GM10248 (cell line): ENCODE measurements around the gene CDH23.

Experiments
- CTCF ChIA-PET: fragments of 300-600 bp; sonication (Branson Sonifier 250); formaldehyde crosslinking; extraction: SDS; loops from one replicate; lab custom pipeline; 2021; ENCODE audit warnings: antibody characterized with exemption; lab: Yijun Ruan, JAX
- POLR2A ChIA-PET: fragments of 350-650 bp; sonication (Branson Sonifier 250); formaldehyde crosslinking; extraction: SDS; loops from one replicate; lab custom pipeline; 2020; ENCODE audit warnings: antibody characterized with exemption; lab: Yijun Ruan, JAX
- DNase-seq: peaks from one replicate; pipeline ENCODE4 v3.0.0; 2012; ENCODE audit errors: extremely low spot score
- TF ChIP-seq, protein P1 (sequence below): IDR thresholded peaks from 2 replicates; pipeline ENCODE4 v1.5.1; 2012; ENCODE audit warnings: mild to moderate bottlenecking, low read depth; ENCODE audit errors: extremely low read depth, missing control alignments, control extremely low read depth

The CDH23 gene

DNA sequence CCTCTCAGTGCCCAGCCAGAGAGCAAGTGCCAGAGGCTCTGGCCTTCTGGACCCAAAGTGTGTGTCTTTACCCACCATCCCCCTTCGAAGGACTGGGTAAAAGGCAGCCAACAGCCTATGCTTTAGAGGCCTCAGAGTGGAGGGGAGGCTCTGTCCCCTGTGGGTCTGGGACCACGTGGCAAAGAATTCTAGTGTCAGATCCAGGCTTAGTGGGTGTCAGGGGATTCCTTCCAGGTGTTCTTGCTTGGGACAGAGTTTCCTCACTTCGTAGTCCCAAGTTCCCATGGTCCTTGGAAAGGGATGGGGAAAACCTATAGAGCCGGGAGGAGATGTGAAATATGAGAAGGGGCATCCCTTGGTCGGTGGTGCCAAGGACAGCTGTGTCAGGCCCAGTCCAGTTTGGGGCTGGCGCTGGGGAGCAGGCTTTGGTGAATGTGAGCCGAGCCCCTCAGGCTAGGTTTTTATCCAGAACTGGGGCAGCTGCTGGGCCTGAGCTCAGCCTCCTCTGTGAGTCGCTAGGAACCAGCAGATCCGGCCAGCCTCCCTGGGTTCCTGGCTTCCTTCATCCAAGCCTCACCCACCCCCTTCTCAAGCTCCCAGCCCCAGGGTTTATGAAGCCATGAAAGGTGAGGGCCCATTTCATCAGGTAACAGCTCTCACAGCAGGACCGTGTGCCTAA, 251.7 kb downstream of the CDH23 start:
- ChIA-PET CTCF (interaction anchor here (0.8 to 1.3 kb wide), 3 partner anchors 39 to 82 kb away, joined by 3 to 4 read pairs (median 3); no protein-coding TSS in a partner anchor), POLR2A (no interaction called here)
- TF ChIP-seq, protein P1, sequence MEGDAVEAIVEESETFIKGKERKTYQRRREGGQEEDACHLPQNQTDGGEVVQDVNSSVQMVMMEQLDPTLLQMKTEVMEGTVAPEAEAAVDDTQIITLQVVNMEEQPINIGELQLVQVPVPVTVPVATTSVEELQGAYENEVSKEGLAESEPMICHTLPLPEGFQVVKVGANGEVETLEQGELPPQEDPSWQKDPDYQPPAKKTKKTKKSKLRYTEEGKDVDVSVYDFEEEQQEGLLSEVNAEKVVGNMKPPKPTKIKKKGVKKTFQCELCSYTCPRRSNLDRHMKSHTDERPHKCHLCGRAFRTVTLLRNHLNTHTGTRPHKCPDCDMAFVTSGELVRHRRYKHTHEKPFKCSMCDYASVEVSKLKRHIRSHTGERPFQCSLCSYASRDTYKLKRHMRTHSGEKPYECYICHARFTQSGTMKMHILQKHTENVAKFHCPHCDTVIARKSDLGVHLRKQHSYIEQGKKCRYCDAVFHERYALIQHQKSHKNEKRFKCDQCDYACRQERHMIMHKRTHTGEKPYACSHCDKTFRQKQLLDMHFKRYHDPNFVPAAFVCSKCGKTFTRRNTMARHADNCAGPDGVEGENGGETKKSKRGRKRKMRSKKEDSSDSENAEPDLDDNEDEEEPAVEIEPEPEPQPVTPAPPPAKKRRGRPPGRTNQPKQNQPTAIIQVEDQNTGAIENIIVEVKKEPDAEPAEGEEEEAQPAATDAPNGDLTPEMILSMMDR = no peak
- no peak for DNase-seq

DNA sequence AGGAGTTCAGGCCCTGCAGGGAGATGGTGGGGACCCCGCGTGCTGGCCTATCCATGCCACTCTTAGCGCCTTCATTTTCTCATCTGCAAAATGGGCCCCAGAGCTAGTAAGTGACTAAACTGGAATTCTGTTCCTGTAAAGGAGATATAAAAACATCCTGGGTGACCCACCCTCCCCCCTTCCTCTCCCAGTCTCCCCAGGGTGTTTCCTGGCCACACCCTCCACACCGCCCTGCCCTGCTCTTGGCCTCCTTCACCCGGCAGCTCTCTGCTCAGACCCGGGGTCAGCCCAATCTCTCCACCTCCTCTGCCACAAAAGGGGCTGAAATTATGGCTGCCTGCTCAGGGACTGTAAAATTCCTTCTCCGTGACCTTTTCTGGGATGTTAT, 252.2 kb downstream of the CDH23 start:
- TF ChIP-seq, protein P1 = no peak
- ChIA-PET POLR2A (no interaction called here), CTCF (interaction anchor here (0.8 to 1.3 kb wide), 4 partner anchors 10 to 81 kb away, joined by 3 to 4 read pairs (median 3); no protein-coding TSS in a partner anchor)
- no peak for DNase-seq

DNA sequence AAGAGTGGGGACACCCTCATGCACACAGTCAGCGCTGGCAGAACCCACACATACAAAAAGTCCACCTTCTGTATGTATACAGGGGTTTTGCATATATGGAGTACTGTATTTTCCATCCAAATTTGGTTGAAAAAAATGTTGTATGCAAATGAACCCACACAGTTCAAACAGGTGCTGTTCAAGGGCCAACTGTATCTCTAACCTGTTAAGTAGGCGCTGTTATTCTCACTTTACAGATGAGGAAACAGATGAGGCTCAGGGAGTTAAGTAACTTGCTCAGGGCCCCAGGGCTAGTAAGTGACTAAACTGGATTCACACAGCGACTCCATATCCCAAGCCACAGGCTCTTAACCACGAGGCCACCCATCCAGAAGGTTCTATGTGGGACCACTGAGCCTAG, 252.9 kb downstream of the CDH23 start:
- DNase-seq = no peak
- POLR2A ChIA-PET = no interaction called here
- TF ChIP-seq, protein P1 = no peak
- CTCF ChIA-PET = interaction anchor here (0.9 to 1.3 kb wide), 3 partner anchors 9 to 162 kb away, joined by 3 read pairs; no protein-coding TSS in a partner anchor

DNA sequence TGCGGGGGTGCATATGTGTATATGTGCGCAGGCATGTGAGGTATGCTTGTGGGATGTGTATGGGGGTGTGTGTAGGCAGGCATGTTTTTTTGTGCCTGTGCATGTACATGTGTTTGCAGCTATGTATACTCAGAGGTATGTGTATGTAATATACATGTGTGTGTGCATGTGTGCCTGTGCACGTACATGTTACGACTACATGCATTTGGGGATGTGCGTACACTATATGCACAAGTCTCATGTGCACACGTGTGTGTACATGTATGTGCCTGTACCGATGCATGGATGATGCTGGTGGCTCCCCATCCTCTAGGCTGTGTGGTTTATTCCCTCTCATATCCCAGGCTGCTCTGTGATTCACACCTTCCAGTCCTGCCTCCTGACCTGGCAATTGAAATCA, 253.7 kb downstream of the CDH23 start:
- no peak for DNase-seq
- TF ChIP-seq, protein P1 = no peak
- POLR2A ChIA-PET = no interaction called here
- CTCF ChIA-PET = interaction anchor here (1.0 kb wide), 2 partner anchors 12 to 162 kb away, joined by 3 read pairs; no protein-coding TSS in a partner anchor

DNA sequence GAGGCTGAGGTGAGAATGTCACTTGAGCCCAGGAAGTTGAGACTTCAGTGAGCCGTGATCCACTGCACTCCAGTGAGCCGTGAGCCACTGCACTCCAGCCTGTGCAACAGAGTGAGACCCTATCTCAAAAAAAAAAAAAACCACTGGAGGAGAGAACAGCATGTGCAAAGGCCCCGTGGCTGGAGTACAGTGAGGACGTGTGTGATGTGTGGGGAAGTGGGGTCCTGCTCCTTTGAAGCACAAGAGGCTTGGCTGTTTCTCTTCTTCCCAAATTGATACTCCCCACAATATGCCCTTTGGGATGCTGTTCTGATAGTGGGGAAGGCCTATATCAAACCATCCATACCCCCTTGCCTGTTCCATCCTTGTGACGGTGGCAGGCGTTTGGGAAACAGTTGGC, 254.7 kb downstream of the CDH23 start:
- DNase-seq = no peak
- TF ChIP-seq, protein P1 = no peak
- POLR2A ChIA-PET = no interaction called here
- CTCF ChIA-PET = interaction anchor here (0.8 to 1.5 kb wide), 5 partner anchors 8 to 267 kb away, joined by 3 to 6 read pairs (median 3); no protein-coding TSS in a partner anchor

DNA sequence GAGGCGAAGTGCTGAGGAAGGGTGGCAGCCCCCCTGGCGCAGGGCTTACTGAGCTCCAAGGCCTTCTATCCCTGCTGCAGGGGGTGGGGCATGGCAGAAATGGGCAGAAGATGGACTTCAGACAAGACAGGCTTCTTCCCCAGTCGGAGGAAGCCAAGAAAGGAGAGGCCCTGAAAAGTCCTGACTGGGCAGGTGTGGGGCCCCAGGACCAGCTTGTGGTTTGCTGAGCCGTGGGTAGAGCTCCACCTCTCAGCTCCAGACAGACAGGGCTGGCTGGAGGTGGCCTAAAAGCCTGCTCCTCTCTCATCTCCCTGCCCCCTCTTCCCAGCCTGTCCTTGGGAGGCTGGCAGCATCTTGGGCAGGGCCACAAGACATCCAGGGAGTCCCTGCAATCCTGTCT, 255.2 kb downstream of the CDH23 start:
- TF ChIP-seq, protein P1 = no peak
- no peak for DNase-seq
- ChIA-PET CTCF (interaction anchor here (0.8 to 1.5 kb wide), 5 partner anchors 8 to 333 kb away, joined by 3 to 6 read pairs (median 3); partner anchors contain the start of gene SLC29A3), POLR2A (no interaction called here)
